Stomach smooth muscle (tissue), 2 donors: ENCODE results near the gene BCL2L11.
"Not testable (repeated sequence)": the region's sequence is repeated elsewhere in the genome, so short reads cannot be mapped to it uniquely, and the experiment has no call there.

Source experiments
- H3K27ac ChIP-seq: one replicate; pipeline ENCODE4 v1.7.0; 2013; ENCODE audit warnings: mild to moderate bottlenecking, low read length, inconsistent platforms
- H3K27me3 ChIP-seq, 2 donors: one replicate each; pipeline ENCODE4 v1.7.0; 2013; ENCODE audit warnings: low read length in 2 of 2; ENCODE audit not compliant: insufficient read depth in 2 of 2, control insufficient read depth in 1 of 2
- H3K36me3 ChIP-seq, 2 donors: one replicate each; pipeline ENCODE4 v1.7.0; 2013; ENCODE audit warnings: low read length in 2 of 2; ENCODE audit not compliant: control insufficient read depth in 2 of 2, insufficient read depth in 2 of 2
- H3K4me1 ChIP-seq: one replicate; pipeline ENCODE4 v1.7.0; 2013; ENCODE audit warnings: low read length; ENCODE audit not compliant: control insufficient read depth, insufficient read depth
- H3K4me3 ChIP-seq, 2 donors: one replicate each; pipeline ENCODE4 v1.7.0; 2013; ENCODE audit warnings: low read length in 2 of 2
- H3K9ac ChIP-seq, 2 donors: one replicate each; pipeline ENCODE4 v1.7.0; 2013; ENCODE audit warnings: low read length in 2 of 2, mild to moderate bottlenecking in 1 of 2
- H3K9me3 ChIP-seq, 2 donors: one replicate each; pipeline ENCODE4 v1.7.0; 2013; ENCODE audit warnings: low read length in 2 of 2; ENCODE audit not compliant: control insufficient read depth in 2 of 2
- donor health status: healthy.
- donor health status: Pancreatic carcinoma.

BCL2L11 gene, protein sequence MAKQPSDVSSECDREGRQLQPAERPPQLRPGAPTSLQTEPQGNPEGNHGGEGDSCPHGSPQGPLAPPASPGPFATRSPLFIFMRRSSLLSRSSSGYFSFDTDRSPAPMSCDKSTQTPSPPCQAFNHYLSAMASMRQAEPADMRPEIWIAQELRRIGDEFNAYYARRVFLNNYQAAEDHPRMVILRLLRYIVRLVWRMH

DNA sequence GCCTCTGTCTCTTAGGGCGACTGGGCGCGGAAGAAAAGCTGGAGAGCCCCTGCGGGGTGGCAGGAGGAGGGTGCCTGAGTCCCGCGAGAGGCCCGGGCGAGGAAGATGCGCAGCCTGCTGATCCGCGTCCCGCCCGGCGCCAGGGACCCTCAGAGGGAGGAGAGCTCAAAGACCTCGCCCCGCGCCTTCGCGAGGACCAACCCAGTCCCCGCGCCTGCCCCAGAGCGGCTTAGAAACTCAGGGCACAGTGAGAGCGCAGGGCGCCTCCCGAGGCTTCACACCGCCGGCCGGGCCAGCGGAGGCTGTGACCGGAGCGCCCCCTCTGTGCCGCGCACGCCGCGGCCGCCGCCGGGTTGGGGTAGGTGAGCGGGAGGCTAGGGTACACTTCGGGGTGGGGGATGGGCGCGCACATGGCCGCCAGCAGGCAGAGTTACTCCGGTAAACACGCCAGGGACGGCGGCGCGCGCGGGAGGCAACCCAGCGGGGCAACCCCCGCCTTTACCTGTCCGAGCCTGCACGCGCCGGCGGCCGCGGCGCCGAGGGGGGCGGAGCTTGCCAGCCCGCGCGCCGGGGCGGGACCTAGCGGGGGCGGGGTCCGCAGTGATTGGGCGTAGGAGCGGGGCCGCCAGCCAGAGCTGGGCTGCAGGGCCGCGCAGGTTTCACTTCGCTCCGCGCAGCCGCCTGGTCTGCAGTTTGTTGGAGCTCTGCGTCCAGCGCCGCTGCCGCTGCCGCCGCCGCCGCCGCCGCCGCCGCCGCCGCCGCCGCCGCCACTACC is at the start of gene BCL2L11:
Gene BCL2L11 (plus strand): TSS at position 662 of the 775 bp plus-strand sequence. CDS start 2,832 bp downstream, outside the sequence.
- Histone ChIP-seq H3K27ac (no peak within 1 kb of the TSS), H3K4me3 (peak within 1 kb of the TSS; percentile 84 to 89), H3K9ac (peak within 1 kb of the TSS; percentile 58 to 68), H3K27me3 (peaks cover 26 to 54% of the 10 kb centered on the region in 2 donors), H3K4me1 (peaks cover 57% of the 10 kb centered on the region), H3K36me3 (no peaks in the 10 kb centered on the region), H3K9me3 (no peaks in the 10 kb centered on the region)

DNA sequence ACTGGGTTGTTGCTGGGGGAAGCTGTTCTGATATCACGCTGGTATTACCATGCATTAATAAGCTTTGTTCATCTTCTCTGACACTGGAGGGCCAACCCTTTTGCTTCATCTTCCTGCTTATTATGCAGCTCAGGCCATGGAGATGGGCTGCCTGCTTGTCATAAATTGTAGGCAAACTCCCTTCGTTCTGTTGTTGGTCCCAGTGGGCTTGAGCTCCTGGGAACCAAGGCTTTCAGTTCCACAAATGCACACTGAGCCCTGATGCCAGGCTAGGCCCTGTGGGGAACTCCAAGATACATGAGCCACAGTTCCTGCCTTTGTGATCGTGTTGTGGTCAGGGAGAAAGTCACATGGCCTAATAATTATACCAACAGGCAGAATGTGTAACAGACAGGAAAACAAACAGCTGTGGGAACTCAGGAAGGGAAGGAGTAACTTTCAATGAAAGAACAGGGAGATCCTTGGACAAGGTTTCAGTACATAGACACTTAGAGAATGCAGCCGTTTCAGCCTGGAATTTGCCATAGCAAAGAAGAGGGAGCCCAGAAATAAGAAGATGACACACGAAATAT is 49.0 kb upstream of the BCL2L11 start:
- H3K27ac ChIP-seq: no peak overlapping the region
- no peak overlapping the region for H3K9ac ChIP-seq
- peaks cover 0 to 3% of the 10 kb centered on the region in 2 donors for H3K9me3 ChIP-seq
- H3K4me3 ChIP-seq: no peak overlapping the region
- H3K4me1 ChIP-seq: no peaks in the 10 kb centered on the region
- no peaks in the 10 kb centered on the region for H3K36me3 ChIP-seq
- H3K27me3 ChIP-seq: no peaks in the 10 kb centered on the region

DNA sequence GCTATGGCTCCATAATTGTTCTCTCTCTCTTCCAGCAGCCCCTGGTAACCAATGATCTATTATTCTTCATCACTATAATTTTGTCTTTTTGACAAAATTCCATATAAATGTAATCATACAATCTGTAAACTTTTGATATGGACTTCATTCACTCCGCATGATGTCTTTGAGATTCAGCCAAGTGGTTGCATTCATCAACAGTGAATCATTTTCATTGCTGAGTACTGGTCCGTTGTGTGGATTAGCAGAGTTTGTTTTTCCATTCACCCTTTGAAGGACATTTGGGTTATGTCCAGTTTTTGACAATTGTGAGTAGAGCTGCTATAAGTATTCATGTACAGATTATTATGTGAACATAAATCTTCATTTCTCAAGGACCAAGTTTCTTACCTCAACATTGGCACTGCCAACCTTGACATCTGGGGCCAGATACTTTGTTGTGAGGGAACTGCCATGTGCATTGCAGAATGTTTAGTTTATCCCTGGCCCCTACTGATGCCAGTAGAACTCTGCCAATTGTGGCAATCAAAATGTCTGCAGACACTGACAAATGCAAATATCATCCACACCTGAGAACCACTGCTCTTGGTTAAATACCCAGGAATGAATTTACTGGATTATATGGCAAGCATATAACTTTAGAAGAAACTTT is 48.4 kb upstream of the BCL2L11 start:
- H3K9me3 ChIP-seq: peaks cover 0 to 3% of the 10 kb centered on the region in 2 donors
- no peaks in the 10 kb centered on the region for H3K36me3 ChIP-seq
- H3K27ac ChIP-seq: no peak overlapping the region
- H3K4me1 ChIP-seq: no peaks in the 10 kb centered on the region
- no peak overlapping the region for H3K9ac ChIP-seq
- no peaks in the 10 kb centered on the region for H3K27me3 ChIP-seq
- no peak overlapping the region for H3K4me3 ChIP-seq

DNA sequence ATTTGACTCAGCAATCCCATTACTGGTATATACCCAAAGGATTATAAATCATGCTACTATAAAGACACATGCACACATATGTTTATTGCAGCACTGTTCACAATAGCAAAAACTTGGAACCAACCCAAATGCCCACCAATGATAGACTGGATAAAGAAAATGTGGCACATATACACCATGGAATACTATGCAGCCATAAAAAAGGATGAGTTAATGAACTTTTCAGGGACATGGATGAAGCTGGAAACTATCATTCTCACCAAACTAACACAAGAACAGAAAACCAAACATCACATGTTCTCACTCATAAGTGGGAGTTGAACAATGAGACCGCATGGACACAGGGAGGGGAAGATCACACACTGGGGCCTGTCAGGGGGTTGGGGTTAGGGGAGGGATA is 38.1 kb upstream of the BCL2L11 start:
- not testable (repeated sequence) for H3K27me3 ChIP-seq, H3K4me3 ChIP-seq, H3K9ac ChIP-seq

DNA sequence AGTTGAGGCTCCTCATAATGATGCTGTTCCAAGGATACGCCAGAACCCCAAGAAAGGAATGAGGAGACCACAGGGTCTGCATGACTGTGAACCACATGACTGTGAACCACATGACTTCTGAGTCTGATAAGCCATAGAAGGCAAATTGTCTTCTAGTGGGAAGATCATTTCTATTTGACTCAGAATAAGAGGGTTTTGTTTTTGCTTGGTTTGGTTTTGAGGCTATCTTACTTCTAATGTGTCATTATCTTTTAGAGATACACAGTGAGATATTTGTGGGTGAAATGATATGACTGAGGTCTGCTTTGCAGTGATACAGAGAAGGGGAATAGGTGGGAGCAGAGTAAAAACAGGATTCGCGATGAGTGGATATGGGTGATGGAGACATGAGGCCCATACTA is 28.9 kb upstream of the BCL2L11 start:
- no peak overlapping the region for H3K27ac ChIP-seq
- no peaks in the 10 kb centered on the region for H3K4me1 ChIP-seq
- no peaks in the 10 kb centered on the region for H3K9me3 ChIP-seq
- H3K4me3 ChIP-seq: no peak overlapping the region
- no peaks in the 10 kb centered on the region for H3K36me3 ChIP-seq
- no peaks in the 10 kb centered on the region for H3K27me3 ChIP-seq
- no peak overlapping the region for H3K9ac ChIP-seq

More for the DNA sequence above, 38.1 kb upstream of the BCL2L11 start:
- H3K4me1 ChIP-seq, H3K27ac ChIP-seq, H3K36me3 ChIP-seq, H3K9me3 ChIP-seq: not testable (repeated sequence)

DNA sequence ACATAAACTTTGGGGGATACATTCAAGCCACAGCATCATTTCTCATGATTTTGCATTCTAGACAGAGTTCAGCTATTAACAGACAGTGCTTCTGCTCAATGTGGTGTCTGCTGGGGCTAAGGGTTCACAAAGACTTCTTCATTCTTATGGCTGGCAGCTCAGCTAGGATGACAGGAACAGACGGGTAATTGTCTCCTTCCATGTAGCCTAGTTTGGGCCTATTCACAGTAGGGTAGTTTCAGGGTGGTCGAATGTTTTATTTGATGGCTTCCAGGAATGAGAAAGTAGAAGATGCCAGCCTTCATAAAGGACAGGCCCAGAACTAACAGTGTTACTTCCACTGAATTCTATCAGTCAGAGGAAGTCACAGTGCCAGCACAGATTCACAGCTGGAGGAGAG is 26.0 kb upstream of the BCL2L11 start:
- Histone ChIP-seq H3K9me3 (no peaks in the 10 kb centered on the region), H3K9ac (no peak overlapping the region), H3K27me3 (no peaks in the 10 kb centered on the region), H3K4me1 (no peaks in the 10 kb centered on the region), H3K27ac (no peak overlapping the region), H3K36me3 (no peaks in the 10 kb centered on the region), H3K4me3 (no peak overlapping the region)

DNA sequence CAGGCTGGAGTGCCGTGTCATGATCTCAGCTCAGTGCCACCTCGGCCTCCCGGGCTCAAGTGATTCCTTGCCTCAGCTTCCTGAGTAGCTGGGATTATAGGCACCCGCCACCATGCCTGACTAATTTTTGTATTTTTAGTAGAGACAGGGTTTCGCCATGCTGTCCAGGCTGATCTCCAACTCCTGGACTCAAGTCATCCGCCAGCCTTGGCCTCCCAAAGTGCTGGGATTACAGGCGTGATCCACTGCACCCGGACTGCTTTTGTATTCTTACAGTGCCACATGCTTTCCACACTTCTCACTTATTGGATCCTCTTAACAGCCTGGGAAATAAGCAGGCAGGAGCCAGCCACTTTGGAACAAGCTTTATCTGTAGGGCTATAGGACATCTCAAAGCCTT is 25.3 kb upstream of the BCL2L11 start:
- Histone ChIP-seq H3K36me3 (no peaks in the 10 kb centered on the region), H3K4me1 (no peaks in the 10 kb centered on the region), H3K4me3 (no peak overlapping the region), H3K9me3 (no peaks in the 10 kb centered on the region), H3K9ac (no peak overlapping the region), H3K27me3 (no peaks in the 10 kb centered on the region), H3K27ac (no peak overlapping the region)

DNA sequence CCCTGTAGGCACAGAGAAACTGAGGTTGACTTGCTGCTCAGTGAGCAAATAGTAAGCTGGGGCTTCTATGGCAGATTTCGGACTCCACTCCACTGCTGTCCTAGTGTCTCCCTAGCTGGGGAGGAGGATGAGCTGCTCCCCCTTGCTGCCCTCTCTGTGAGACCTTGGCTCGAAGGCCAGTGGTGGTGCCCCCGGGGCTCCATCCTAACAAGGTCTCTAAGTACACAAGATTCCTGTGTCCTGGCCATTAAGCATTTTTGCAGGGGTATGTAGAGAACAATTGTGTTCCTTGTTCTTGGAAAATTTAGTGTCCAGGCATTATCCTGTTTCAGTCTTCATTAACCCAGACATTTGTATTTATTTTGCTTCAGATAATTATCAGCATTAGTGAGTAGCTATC is 21.3 kb upstream of the BCL2L11 start:
- Histone ChIP-seq H3K36me3 (no peaks in the 10 kb centered on the region), H3K27ac (no peak overlapping the region), H3K9ac (no peak overlapping the region), H3K4me1 (no peaks in the 10 kb centered on the region), H3K27me3 (no peaks in the 10 kb centered on the region), H3K9me3 (no peaks in the 10 kb centered on the region), H3K4me3 (no peak overlapping the region)

DNA sequence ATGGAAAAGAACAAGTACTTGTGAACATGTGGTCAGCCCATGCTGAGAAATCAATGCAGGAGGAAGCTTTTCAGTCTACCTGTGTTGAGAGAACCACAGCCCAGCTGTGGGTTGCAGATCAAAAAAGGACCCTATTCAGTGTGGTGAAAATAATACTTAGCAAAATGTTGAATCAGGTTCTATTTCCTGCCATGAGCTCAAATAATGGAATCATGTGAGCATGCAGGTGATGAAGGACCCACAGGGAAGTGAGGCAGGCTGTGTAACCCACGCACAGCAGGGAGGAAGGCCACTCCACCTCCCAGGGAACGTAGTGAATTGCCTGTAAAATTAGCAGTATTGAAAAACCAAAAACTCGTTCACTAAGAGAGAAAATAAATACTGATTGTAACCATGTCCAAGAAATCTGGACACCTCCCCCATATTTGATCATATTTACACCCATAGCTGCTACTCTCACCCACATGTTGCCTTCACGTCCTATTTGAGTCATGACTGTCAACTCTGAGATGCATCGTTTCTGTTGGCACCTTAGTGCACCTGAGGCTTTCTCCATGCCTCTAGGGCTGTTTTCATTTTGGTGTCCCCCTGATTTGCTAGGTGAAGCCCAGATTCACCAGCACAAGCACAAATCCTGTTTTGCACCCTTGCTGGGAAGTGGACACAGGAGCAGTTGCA is 20.5 kb upstream of the BCL2L11 start:
- Histone ChIP-seq H3K9ac (no peak overlapping the region), H3K36me3 (no peaks in the 10 kb centered on the region), H3K4me1 (no peaks in the 10 kb centered on the region), H3K9me3 (no peaks in the 10 kb centered on the region), H3K4me3 (no peak overlapping the region), H3K27ac (no peak overlapping the region), H3K27me3 (no peaks in the 10 kb centered on the region)

DNA sequence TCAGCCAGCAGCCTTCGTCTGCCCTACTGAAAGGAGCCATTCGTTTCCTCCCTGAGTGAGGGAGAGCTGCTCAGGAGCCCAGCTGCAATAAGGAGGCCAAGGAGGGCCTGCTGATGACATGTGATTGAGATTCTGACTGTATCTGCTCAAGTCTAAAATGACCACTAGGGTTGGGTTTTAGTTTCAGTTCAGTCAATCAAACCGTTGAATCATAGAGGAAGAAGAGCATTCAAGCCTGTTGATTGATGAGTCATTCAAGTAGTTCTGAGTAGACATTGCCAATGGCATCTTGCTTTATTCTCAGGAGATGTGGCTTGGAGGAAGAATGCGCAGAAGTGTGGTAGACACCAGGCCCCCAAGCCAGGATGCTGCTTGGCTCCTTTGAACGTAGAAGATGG is 19.9 kb upstream of the BCL2L11 start:
- no peak overlapping the region for H3K9ac ChIP-seq
- H3K27me3 ChIP-seq: no peaks in the 10 kb centered on the region
- H3K9me3 ChIP-seq: no peaks in the 10 kb centered on the region
- no peaks in the 10 kb centered on the region for H3K36me3 ChIP-seq
- no peaks in the 10 kb centered on the region for H3K4me1 ChIP-seq
- no peak overlapping the region for H3K4me3 ChIP-seq
- no peak overlapping the region for H3K27ac ChIP-seq
